Kidney (tissue), 14 donors: ENCODE measurements around the gene RPL10A. TPM values are rescaled to one million over a fixed set of nuclear protein-coding genes. Genes with fewer than 3 reads are reported as not detected.
A peak's percentile ranks its signal among the peaks of the same experiment; 100 is the strongest.

Experiments
- DNase-seq, 5 donors: peaks; one replicate each; pipeline ENCODE4 v3.0.0-alpha.2; 2013 to 2020
- FAIRE-seq: peaks from 2 replicates; lab custom pipeline; 2012; peaks lifted over from hg19 to GRCh38; lab: Jason Lieb, UNC
- H3K27ac ChIP-seq, 2 donors: one replicate each; pipeline ENCODE4 v1.7.0; 2013; ENCODE audit warnings: low read depth in 2 of 2, low read length in 2 of 2, inconsistent platforms in 1 of 2
- H3K27me3 ChIP-seq: one replicate; pipeline ENCODE4 v1.7.1; 2013; ENCODE audit warnings: low read length, inconsistent platforms; ENCODE audit not compliant: control insufficient read depth, insufficient read depth
- H3K36me3 ChIP-seq, 3 donors: one replicate each; pipeline versions ENCODE4 v1.7.0 to v1.7.1; 2013; ENCODE audit warnings: low read length in 3 of 3, control low read depth in 1 of 3, inconsistent platforms in 1 of 3; ENCODE audit not compliant: insufficient read depth in 3 of 3, control insufficient read depth in 2 of 3
- H3K4me1 ChIP-seq, 3 donors: one replicate each; pipeline versions ENCODE4 v1.7.0 to v1.7.1; 2013; ENCODE audit warnings: low read length in 3 of 3, inconsistent platforms in 1 of 3, low read depth in 1 of 3; ENCODE audit not compliant: control insufficient read depth in 2 of 3, insufficient read depth in 2 of 3
- H3K4me3 ChIP-seq, 3 donors: one replicate each; pipeline versions ENCODE4 v1.7.0 to v1.8.1; 2013; ENCODE audit warnings: low read length in 3 of 3, control low read depth in 1 of 3, inconsistent platforms in 1 of 3
- H3K9ac ChIP-seq, 3 donors: one replicate each; pipeline versions ENCODE4 v1.7.0 to v1.7.1; 2013; ENCODE audit warnings: low read length in 3 of 3, control low read depth in 1 of 3, inconsistent platforms in 1 of 3
- H3K9me3 ChIP-seq, 3 donors: one replicate each; pipeline versions ENCODE4 v1.7.0 to v1.7.1; 2013; ENCODE audit warnings: low read length in 3 of 3, control low read depth in 1 of 3, inconsistent platforms in 1 of 3; ENCODE audit not compliant: control insufficient read depth in 2 of 3, insufficient read depth in 1 of 3
- CTCF ChIP-seq: IDR thresholded peaks from 3 replicates; pipeline ENCODE4 v1.5.1; 2012; ENCODE audit warnings: mild to moderate bottlenecking, moderate library complexity, borderline replicate concordance; ENCODE audit not compliant: insufficient read depth; ENCODE audit errors: extremely low read depth
- intact Hi-C: fragments of 100-400 bp; cut with DNase I; formaldehyde crosslinking; loops from one replicate; pipeline ENCODE4 v1.11.1; 2022
- polyA plus RNA-seq: library from polyadenylated mRNA; stranded (reverse); fragments of 350-450 nt; fragmentation: Illumina TruSeq; extraction: RNeasy Lipid Tissue Mini Kit (QIAGEN cat#74804); gene quantifications from one replicate; pipeline ENCODE4 v1.2.3, GENCODE V29; 2014; ENCODE audit warnings: low read depth, low replicate concordance; ENCODE audit not compliant: insufficient read depth
- total RNA-seq: library from RNA; stranded (reverse); fragmentation: NEBNext Ultra II Directional; extraction: Animal tissue kit (Norgen Biotek cat#: 25700); gene quantifications from one replicate; pipeline ENCODE4 v1.2.1, GENCODE V29; 2021
- donor health status: control.
- donor health status: control.
- donor health status: control.
- donor health status: control.
- donor health status: control.
- donor health status: DM: yes; HTN: yes; CAD: no.
- donor health status: Normal renal cell carcinoma (clear cell type).

Gene RPL10A
- total and polyA plus RNA-seq, 2 donors from 2014 or later = 1,159 to 1,291 TPM

DNA sequence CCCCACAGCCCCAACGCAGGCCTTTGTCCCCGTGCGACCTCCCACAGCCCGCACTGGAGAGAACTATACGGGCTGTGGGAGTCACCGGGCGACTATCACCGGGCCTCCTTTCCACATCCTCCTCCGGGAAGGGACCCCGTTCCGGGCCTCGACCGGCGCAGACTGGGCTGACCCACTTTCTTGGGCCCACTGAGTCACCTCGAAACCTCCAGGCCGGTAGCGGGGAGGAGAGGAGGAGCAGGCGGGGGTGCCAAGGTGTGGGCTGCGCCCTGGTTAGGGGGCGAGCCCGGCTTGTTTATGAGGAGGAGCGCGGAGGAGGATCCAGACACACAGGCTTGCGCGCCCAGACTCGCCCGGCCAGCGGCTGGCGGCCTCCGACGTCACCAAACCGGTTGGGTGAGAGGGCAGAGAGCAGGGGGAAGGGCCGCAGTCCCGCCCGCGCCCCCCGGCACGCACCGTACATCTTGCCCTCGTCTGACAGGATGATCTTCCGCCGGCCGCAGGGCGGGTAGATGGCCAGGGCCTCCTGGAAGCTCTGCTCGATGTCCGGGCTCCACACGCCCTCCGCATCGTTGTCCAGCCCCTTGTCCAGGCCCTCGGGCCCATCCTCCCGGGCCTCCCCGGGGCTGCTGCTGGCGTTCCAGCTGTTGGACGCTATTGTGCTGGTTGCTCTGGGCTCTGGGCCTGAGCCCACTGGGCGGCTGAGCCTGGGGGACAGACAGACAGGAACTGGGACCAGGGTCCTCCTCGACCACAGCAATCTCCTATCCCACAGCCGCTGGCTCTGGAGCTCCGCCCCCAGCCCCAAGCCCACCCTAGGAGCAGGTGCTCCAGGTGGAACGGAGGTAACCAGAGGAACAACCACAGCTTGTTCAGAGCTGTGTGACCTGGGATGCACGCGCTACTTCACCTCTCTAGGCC lies 18.1 kb downstream of the RPL10A start:
- peak; percentile 87 to 92 (median 90) for DNase-seq
- FAIRE-seq = no peak
- H3K27ac ChIP-seq = peak overlapping the region; percentile 74 to 91
- H3K9ac ChIP-seq = peak overlapping the region in 1 of 3 donors; percentile 53
- no peaks in the 10 kb centered on the region for H3K36me3 ChIP-seq
- intact Hi-C loops = no loop called here
- H3K4me3 ChIP-seq = no peak overlapping the region
- H3K27me3 ChIP-seq = no peaks in the 10 kb centered on the region
- TF ChIP-seq CTCF = no peak
- H3K4me1 ChIP-seq = peaks cover 0 to 25% (median 19%) of the 10 kb centered on the region in 3 donors
- no peaks in the 10 kb centered on the region for H3K9me3 ChIP-seq

- Histone ChIP-seq H3K27ac (peak overlapping the region; percentile 51 to 78), H3K9ac (peak overlapping the region in 1 of 3 donors; percentile 61)
- DNase-seq = peak in 1 of 5 donors; percentile 63
These were observed 19.7 kb downstream of the RPL10A start for GRCh38 chr6:35487658-35488516.

GRCh38 chr6:35488517-35488862 lies 20.3 kb downstream of the RPL10A start:
- TF ChIP-seq CTCF = no peak
- no peak overlapping the region for H3K4me3 ChIP-seq
- H3K27me3 ChIP-seq = no peaks in the 10 kb centered on the region
- no peaks in the 10 kb centered on the region for H3K36me3 ChIP-seq
- H3K4me1 ChIP-seq = peaks cover 2 to 30% (median 19%) of the 10 kb centered on the region in 3 donors
- no peak overlapping the region for H3K9ac ChIP-seq
- DNase-seq = no peak
- FAIRE-seq = no peak
- no peaks in the 10 kb centered on the region for H3K9me3 ChIP-seq
- peak overlapping the region in 1 of 2 donors; percentile 78 for H3K27ac ChIP-seq
- intact Hi-C loops = no loop called here

More at GRCh38 chr6:35487658-35488516, 19.7 kb downstream of the RPL10A start:
- Histone ChIP-seq H3K9me3 (no peaks in the 10 kb centered on the region), H3K36me3 (no peaks in the 10 kb centered on the region), H3K4me1 (peaks cover 0 to 32% (median 19%) of the 10 kb centered on the region in 3 donors), H3K4me3 (no peak overlapping the region), H3K27me3 (no peaks in the 10 kb centered on the region)
- intact Hi-C loops = no loop called here
- no peak for TF ChIP-seq CTCF
- FAIRE-seq = no peak
